NB4 (cell line): Measurements from ENCODE around the gene PHOSPHO2.

Source experiments
- MYC ChIP-seq: IDR thresholded peaks from 2 replicates; pipeline ENCODE4 v1.6.1; 2011; ENCODE audit warnings: low read depth, low read length
- POLR2A ChIP-seq: IDR thresholded peaks from 2 replicates; pipeline ENCODE4 v1.6.1; 2011; ENCODE audit warnings: mild to moderate bottlenecking; ENCODE audit not compliant: insufficient read length; ENCODE audit errors: extremely low read depth
- TF ChIP-seq, protein P1 (sequence below): IDR thresholded peaks from one replicate; pipeline ENCODE4 v1.5.1; 2012; ENCODE audit warnings: low read depth, low read length
- TF ChIP-seq, protein P2 (sequence below): IDR thresholded peaks from 2 replicates; pipeline ENCODE4 v1.6.1; 2011; ENCODE audit warnings: low read depth, low read length

DNA sequence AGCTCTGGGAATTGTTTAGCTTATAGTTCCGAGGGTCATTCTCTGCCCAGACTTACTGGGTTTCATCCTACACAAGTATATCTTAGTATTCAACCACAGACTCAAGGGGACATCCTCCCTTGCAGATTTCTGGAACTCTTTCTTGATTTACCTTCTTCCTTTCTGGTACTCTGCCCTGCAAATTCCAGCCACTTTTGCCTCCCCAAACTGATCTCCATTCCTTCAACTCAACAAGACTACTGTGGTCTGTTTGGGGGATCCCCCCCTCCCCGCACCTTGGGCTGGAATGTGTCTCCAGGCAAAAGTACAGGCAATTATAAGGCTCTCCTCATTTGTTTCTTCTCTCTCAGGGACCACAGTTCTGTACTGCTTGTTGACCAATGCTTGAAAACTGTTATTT is 13.4 kb downstream of the PHOSPHO2 start:
- TF ChIP-seq, protein P1, sequence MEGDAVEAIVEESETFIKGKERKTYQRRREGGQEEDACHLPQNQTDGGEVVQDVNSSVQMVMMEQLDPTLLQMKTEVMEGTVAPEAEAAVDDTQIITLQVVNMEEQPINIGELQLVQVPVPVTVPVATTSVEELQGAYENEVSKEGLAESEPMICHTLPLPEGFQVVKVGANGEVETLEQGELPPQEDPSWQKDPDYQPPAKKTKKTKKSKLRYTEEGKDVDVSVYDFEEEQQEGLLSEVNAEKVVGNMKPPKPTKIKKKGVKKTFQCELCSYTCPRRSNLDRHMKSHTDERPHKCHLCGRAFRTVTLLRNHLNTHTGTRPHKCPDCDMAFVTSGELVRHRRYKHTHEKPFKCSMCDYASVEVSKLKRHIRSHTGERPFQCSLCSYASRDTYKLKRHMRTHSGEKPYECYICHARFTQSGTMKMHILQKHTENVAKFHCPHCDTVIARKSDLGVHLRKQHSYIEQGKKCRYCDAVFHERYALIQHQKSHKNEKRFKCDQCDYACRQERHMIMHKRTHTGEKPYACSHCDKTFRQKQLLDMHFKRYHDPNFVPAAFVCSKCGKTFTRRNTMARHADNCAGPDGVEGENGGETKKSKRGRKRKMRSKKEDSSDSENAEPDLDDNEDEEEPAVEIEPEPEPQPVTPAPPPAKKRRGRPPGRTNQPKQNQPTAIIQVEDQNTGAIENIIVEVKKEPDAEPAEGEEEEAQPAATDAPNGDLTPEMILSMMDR, result no peak
- TF ChIP-seq POLR2A (no peak), MYC (no peak)
- TF ChIP-seq, protein P2, sequence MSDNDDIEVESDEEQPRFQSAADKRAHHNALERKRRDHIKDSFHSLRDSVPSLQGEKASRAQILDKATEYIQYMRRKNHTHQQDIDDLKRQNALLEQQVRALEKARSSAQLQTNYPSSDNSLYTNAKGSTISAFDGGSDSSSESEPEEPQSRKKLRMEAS, result no peak
